HepG2 (cell line): Measurements from ENCODE around the gene FOXK2. TPM values are rescaled to one million over a fixed set of nuclear protein-coding genes. Genes with fewer than 3 reads are reported as not detected.

ENCODE experiments used
- CEBPG ChIP-seq: IDR thresholded peaks from 2 replicates; pipeline ENCODE4 v1.6.1; 2016
- CENPX ChIP-seq: sonication (generic); formaldehyde crosslinking; IDR thresholded peaks from 2 replicates; pipeline ENCODE4 v1.9.0; 2021; ENCODE audit warnings: mild to moderate bottlenecking, missing genetic modification reagents, moderate library complexity
- DNMT1 ChIP-seq: sonication (generic); formaldehyde crosslinking; IDR thresholded peaks from 2 replicates; pipeline ENCODE4 v1.5.1; 2020; ENCODE audit warnings: mild to moderate bottlenecking, missing genetic modification reagents
- HNRNPH1 ChIP-seq: fragments of 200-400 bp; formaldehyde crosslinking; optimal IDR thresholded peaks from 2 replicates; pipeline ENCODE3; 2017; ENCODE audit warnings: mild to moderate bottlenecking, low read depth, low read length
- IRF2 ChIP-seq: IDR thresholded peaks from 2 replicates; pipeline ENCODE4 v1.6.1; 2018; ENCODE audit warnings: missing genetic modification reagents, missing compliant biosample characterization
- JUND ChIP-seq: sonication (generic); formaldehyde crosslinking; IDR thresholded peaks from 2 replicates; pipeline ENCODE4 v1.8.0; 2022; ENCODE audit warnings: mild to moderate bottlenecking, missing genetic modification reagents
- NFE2L2 ChIP-seq: fragments of 150-350 bp; IDR thresholded peaks from 2 replicates; pipeline ENCODE4 v1.6.1; 2014; ENCODE audit warnings: low read length
- RELA ChIP-seq: sonication (generic); formaldehyde crosslinking; IDR thresholded peaks from 2 replicates; pipeline ENCODE4 v1.4.0; 2020; ENCODE audit warnings: missing genetic modification reagents
- SOX5 ChIP-seq: IDR thresholded peaks from 2 replicates; pipeline ENCODE4 v1.6.1; 2016; ENCODE audit warnings: borderline replicate concordance
- SP140L ChIP-seq: sonication (generic); formaldehyde crosslinking; IDR thresholded peaks from 2 replicates; pipeline ENCODE4 v1.4.0; 2020; ENCODE audit warnings: missing genetic modification reagents, borderline replicate concordance
- SSRP1 ChIP-seq: IDR thresholded peaks from 2 replicates; pipeline ENCODE4 v1.6.1; 2016; ENCODE audit warnings: control low read depth
- U2AF2 ChIP-seq: fragments of 200-400 bp; formaldehyde crosslinking; IDR thresholded peaks from 2 replicates; pipeline ENCODE4 v1.6.1; 2017; ENCODE audit warnings: low read depth, mild to moderate bottlenecking, low read length
- ZBTB8A ChIP-seq: sonication (generic); formaldehyde crosslinking; IDR thresholded peaks from 2 replicates; pipeline ENCODE4 v1.4.0; 2020; ENCODE audit warnings: mild to moderate bottlenecking, low read depth, missing genetic modification reagents, borderline replicate concordance
- ZFP62 ChIP-seq: sonication (generic); formaldehyde crosslinking; IDR thresholded peaks from 2 replicates; pipeline ENCODE4 v1.4.0; 2020; ENCODE audit warnings: missing genetic modification reagents
- ZNF143 ChIP-seq: sonication (generic); formaldehyde crosslinking; IDR thresholded peaks from 2 replicates; pipeline ENCODE4 v1.4.0; 2020; ENCODE audit warnings: missing genetic modification reagents
- ZNF20 ChIP-seq: sonication (generic); formaldehyde crosslinking; IDR thresholded peaks from 2 replicates; pipeline ENCODE4 v1.4.0; 2020; ENCODE audit warnings: mild to moderate bottlenecking, moderate library complexity, missing genetic modification reagents
- ZNF34 ChIP-seq: sonication (generic); formaldehyde crosslinking; IDR thresholded peaks from 2 replicates; pipeline ENCODE4 v1.4.0; 2020; ENCODE audit warnings: mild to moderate bottlenecking, missing genetic modification reagents, borderline replicate concordance
- ZNF589 ChIP-seq: sonication (generic); formaldehyde crosslinking; conservative IDR thresholded peaks from 2 replicates; pipeline ENCODE4 v1.8.0; 2022; ENCODE audit warnings: mild to moderate bottlenecking, moderate library complexity, missing genetic modification reagents
- ZNF883 ChIP-seq: sonication (generic); formaldehyde crosslinking; IDR thresholded peaks from 2 replicates; pipeline ENCODE4 v1.5.1; 2020; ENCODE audit warnings: mild to moderate bottlenecking, missing genetic modification reagents; ENCODE audit errors: not compliant biosample characterization
- ZSCAN29 ChIP-seq: sonication (generic); formaldehyde crosslinking; conservative IDR thresholded peaks from 2 replicates; pipeline ENCODE4 v1.4.0; 2020; ENCODE audit warnings: mild to moderate bottlenecking, missing genetic modification reagents
- polyA plus RNA-seq, 8 experiments: library from polyadenylated mRNA; depleted of rRNA in 3 of 8; stranded (reverse) in 7 of 8; unstranded in 1 of 8; fragments of >200 nt; fragmentation: Illumina TruSeq in 4 of 8; extraction: Trizol in 4 of 8; gene quantifications; 2 replicates each; pipeline versions ENCODE4 v1.2.1 to v1.2.3, GENCODE V29; 2011 to 2016; ENCODE audit warnings: low read depth in 4 of 8, missing spikeins in 1 of 8, mixed read lengths in 1 of 8; ENCODE audit not compliant: insufficient read depth in 1 of 8
- total RNA-seq, 5 experiments: library from RNA; depleted of rRNA; stranded (reverse); fragments of >200 nt; fragmentation: Illumina TruSeq; extraction: Trizol; gene quantifications; 2 replicates each; pipeline ENCODE4 v1.2.3, GENCODE V29; 2016; ENCODE audit warnings: low read depth in 1 of 5
- TF ChIP-seq, protein P1 (sequence below): sonication (generic); formaldehyde crosslinking; IDR thresholded peaks from 2 replicates; pipeline ENCODE4 v1.8.1; 2023; ENCODE audit warnings: missing genetic modification reagents, mild to moderate bottlenecking, borderline replicate concordance
- TF ChIP-seq, protein P2 (sequence below): sonication (generic); formaldehyde crosslinking; IDR thresholded peaks from 2 replicates; pipeline ENCODE4 v1.5.1; 2020; ENCODE audit warnings: mild to moderate bottlenecking, missing genetic modification reagents, borderline replicate concordance
- TF ChIP-seq, protein P3 (sequence below): sonication (generic); formaldehyde crosslinking; IDR thresholded peaks from 2 replicates; pipeline ENCODE4 v1.8.1; 2023; ENCODE audit warnings: mild to moderate bottlenecking, moderate library complexity, missing genetic modification reagents
- TF ChIP-seq, protein P4 (sequence below): sonication (generic); formaldehyde crosslinking; IDR thresholded peaks from 2 replicates; pipeline ENCODE4 v1.8.1; 2023; ENCODE audit warnings: missing genetic modification reagents, inconsistent platforms, borderline replicate concordance

The FOXK2 gene
- total and polyA plus RNA-seq, 2 of the 13 experiments (the other 11 are each of a cell fraction or from before 2014, with no cell fraction given), result 67.1 to 67.2 TPM

DNA sequence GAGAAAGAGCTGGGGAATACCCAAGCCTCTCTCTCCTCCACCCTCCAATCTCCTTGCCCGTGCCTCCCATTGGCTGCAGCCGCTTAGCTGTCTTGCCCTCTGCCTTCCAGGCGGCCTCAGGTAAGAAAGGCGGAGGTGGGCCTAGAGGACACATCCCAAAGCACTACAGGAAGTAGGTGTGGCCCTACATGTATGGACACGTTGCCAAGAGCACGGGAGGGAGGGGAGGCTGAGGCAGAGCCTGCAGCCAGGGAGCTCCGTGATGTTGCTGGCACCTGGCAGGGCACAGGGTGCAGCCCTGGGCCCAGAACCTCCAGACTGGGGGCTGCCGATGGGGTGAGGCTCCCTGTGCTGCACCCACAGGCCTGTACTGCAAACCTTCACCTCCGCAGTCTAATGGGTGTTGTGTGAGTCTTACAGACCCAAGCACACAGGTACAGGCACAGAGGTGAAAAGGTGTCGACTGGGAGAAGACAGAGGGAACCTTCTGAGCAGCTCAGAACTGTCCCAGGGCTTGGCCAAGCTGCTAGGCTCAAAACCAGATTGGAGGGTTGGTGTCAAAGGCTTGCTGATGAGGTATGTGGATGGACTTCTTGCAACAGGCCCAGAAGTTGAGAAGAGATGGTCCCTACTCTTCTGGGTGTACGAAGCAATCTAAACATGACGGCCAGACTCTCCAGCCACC lies 23.5 kb upstream of the FOXK2 start (continued):
- no peak for TF ChIP-seq HNRNPH1
- TF ChIP-seq CENPX (CRISPR knock-in tag), result no peak
- TF ChIP-seq SP140L, result no peak
- TF ChIP-seq, protein P1, sequence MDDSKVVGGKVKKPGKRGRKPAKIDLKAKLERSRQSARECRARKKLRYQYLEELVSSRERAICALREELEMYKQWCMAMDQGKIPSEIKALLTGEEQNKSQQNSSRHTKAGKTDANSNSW (CRISPR knock-in tag), result no peak
- TF ChIP-seq ZBTB8A (CRISPR knock-in tag), result 0 out of 2 replicates have a peak, but pooled peaks have one; percentile 59
- no peak for TF ChIP-seq SOX5
- no peak for TF ChIP-seq U2AF2
- no peak for TF ChIP-seq ZFP62 (CRISPR knock-in tag)
- TF ChIP-seq CEBPG (CRISPR knock-in tag), result no peak
- TF ChIP-seq NFE2L2, result no peak
- no peak for TF ChIP-seq ZNF589 (CRISPR knock-in tag)
- TF ChIP-seq IRF2, result no peak
- TF ChIP-seq, protein P2, sequence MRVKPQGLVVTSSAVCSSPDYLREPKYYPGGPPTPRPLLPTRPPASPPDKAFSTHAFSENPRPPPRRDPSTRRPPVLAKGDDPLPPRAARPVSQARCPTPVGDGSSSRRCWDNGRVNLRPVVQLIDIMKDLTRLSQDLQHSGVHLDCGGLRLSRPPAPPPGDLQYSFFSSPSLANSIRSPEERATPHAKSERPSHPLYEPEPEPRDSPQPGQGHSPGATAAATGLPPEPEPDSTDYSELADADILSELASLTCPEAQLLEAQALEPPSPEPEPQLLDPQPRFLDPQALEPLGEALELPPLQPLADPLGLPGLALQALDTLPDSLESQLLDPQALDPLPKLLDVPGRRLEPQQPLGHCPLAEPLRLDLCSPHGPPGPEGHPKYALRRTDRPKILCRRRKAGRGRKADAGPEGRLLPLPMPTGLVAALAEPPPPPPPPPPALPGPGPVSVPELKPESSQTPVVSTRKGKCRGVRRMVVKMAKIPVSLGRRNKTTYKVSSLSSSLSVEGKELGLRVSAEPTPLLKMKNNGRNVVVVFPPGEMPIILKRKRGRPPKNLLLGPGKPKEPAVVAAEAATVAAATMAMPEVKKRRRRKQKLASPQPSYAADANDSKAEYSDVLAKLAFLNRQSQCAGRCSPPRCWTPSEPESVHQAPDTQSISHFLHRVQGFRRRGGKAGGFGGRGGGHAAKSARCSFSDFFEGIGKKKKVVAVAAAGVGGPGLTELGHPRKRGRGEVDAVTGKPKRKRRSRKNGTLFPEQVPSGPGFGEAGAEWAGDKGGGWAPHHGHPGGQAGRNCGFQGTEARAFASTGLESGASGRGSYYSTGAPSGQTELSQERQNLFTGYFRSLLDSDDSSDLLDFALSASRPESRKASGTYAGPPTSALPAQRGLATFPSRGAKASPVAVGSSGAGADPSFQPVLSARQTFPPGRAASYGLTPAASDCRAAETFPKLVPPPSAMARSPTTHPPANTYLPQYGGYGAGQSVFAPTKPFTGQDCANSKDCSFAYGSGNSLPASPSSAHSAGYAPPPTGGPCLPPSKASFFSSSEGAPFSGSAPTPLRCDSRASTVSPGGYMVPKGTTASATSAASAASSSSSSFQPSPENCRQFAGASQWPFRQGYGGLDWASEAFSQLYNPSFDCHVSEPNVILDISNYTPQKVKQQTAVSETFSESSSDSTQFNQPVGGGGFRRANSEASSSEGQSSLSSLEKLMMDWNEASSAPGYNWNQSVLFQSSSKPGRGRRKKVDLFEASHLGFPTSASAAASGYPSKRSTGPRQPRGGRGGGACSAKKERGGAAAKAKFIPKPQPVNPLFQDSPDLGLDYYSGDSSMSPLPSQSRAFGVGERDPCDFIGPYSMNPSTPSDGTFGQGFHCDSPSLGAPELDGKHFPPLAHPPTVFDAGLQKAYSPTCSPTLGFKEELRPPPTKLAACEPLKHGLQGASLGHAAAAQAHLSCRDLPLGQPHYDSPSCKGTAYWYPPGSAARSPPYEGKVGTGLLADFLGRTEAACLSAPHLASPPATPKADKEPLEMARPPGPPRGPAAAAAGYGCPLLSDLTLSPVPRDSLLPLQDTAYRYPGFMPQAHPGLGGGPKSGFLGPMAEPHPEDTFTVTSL (CRISPR knock-in tag), result no peak
- TF ChIP-seq DNMT1, result peak; percentile 68; the same call in 1 of the 2 replicates
- no peak for TF ChIP-seq RELA
- no peak for TF ChIP-seq ZNF20 (CRISPR knock-in tag)
- TF ChIP-seq JUND, result no peak
- no peak for TF ChIP-seq ZNF143
- TF ChIP-seq ZNF34 (CRISPR knock-in tag), result no peak
- TF ChIP-seq, protein P3, sequence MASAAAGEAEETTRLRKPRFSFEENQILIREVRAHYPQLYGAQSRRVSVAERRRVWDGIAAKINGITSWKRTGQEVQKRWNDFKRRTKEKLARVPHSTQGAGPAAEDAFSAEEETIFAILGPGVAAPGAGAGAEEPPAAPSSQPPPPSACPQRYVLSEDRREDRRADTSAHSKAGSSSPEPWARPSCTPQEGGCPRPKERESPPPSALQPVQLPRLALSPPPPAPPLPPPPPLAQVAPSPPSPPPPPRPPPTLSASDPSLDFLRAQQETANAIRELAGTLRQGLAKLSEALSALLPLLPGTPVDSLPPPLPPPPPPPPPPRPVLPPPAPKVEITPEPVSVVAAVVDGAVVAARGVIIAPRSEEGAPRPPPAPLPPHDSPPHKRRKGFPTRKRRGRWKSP (CRISPR knock-in tag), result no peak
- TF ChIP-seq, protein P4, sequence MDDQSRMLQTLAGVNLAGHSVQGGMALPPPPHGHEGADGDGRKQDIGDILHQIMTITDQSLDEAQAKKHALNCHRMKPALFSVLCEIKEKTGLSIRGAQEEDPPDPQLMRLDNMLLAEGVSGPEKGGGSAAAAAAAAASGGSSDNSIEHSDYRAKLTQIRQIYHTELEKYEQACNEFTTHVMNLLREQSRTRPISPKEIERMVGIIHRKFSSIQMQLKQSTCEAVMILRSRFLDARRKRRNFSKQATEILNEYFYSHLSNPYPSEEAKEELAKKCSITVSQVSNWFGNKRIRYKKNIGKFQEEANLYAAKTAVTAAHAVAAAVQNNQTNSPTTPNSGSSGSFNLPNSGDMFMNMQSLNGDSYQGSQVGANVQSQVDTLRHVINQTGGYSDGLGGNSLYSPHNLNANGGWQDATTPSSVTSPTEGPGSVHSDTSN (CRISPR knock-in tag), result no peak
- 0 out of 2 replicates have a peak, but pooled peaks have one; percentile 69 for TF ChIP-seq ZSCAN29
- TF ChIP-seq ZNF883 (CRISPR knock-in tag), result no peak
- no peak for TF ChIP-seq SSRP1 (CRISPR knock-in tag)
